Muscle layer of duodenum (tissue), 2 donors: ENCODE data around the gene NR1H2.

ENCODE experiments used
- H3K27ac ChIP-seq: one replicate; pipeline ENCODE4 v1.7.0; 2013; ENCODE audit warnings: mild to moderate bottlenecking, low read length
- H3K27me3 ChIP-seq: one replicate; pipeline ENCODE4 v1.7.0; 2013; ENCODE audit warnings: low read depth, mild to moderate bottlenecking, control low read depth, low read length
- H3K36me3 ChIP-seq, 2 donors: one replicate each; pipeline ENCODE4 v1.7.0; 2013; ENCODE audit warnings: low read length in 2 of 2, control low read depth in 1 of 2, mild to moderate bottlenecking in 1 of 2; ENCODE audit not compliant: insufficient read depth in 2 of 2, control insufficient read depth in 1 of 2
- H3K4me1 ChIP-seq, 2 donors: one replicate each; pipeline ENCODE4 v1.7.0; 2013; ENCODE audit warnings: low read length in 2 of 2, mild to moderate bottlenecking in 2 of 2, control low read depth in 1 of 2, moderate library complexity in 1 of 2; ENCODE audit not compliant: insufficient read depth in 2 of 2, control insufficient read depth in 1 of 2
- H3K4me3 ChIP-seq, 2 donors: one replicate each; pipeline ENCODE4 v1.7.0; 2013; ENCODE audit warnings: low read length in 2 of 2, low read depth in 1 of 2, mild to moderate bottlenecking in 1 of 2
- H3K9me3 ChIP-seq, 2 donors: one replicate each; pipeline ENCODE4 v1.7.0; 2013; ENCODE audit warnings: low read length in 2 of 2, control low read depth in 1 of 2, mild to moderate bottlenecking in 1 of 2; ENCODE audit not compliant: control insufficient read depth in 1 of 2
- donor health status: healthy.

The NR1H2 gene

GRCh38 chr19:50422397-50423278 lies 46.4 kb downstream of the NR1H2 start:
- Histone ChIP-seq H3K36me3 (no peaks in the 10 kb centered on the region), H3K4me3 (no peak overlapping the region), H3K27ac (no peak overlapping the region), H3K9me3 (no peaks in the 10 kb centered on the region), H3K27me3 (peaks cover 23% of the 10 kb centered on the region), H3K4me1 (peaks cover 0 to 7% of the 10 kb centered on the region in 2 donors)

- Histone ChIP-seq H3K27ac (no peak overlapping the region), H3K27me3 (peaks cover 16% of the 10 kb centered on the region), H3K9me3 (no peaks in the 10 kb centered on the region), H3K4me3 (no peak overlapping the region), H3K36me3 (no peaks in the 10 kb centered on the region), H3K4me1 (peaks cover 0 to 10% of the 10 kb centered on the region in 2 donors)
Measured at GRCh38 chr19:50423279-50424113, 47.2 kb downstream of the NR1H2 start.

- H3K9me3 ChIP-seq: no peaks in the 10 kb centered on the region
- H3K4me3 ChIP-seq: no peak overlapping the region
- H3K36me3 ChIP-seq: no peaks in the 10 kb centered on the region
- no peak overlapping the region for H3K27ac ChIP-seq
- H3K4me1 ChIP-seq: peaks cover 0 to 4% of the 10 kb centered on the region in 2 donors
- no peaks in the 10 kb centered on the region for H3K27me3 ChIP-seq
Measured at GRCh38 chr19:50425581-50425980, 49.3 kb downstream of the NR1H2 start.

- Histone ChIP-seq H3K36me3 (no peaks in the 10 kb centered on the region), H3K9me3 (no peaks in the 10 kb centered on the region), H3K27me3 (peaks cover 6% of the 10 kb centered on the region), H3K4me3 (peak overlapping the region in 1 of 2 donors; percentile 44), H3K27ac (no peak overlapping the region), H3K4me1 (peaks cover 0 to 7% of the 10 kb centered on the region in 2 donors)
Measured at GRCh38 chr19:50427318-50427925, 51.2 kb downstream of the NR1H2 start.

GRCh38 chr19:50427997-50428425 lies 51.8 kb downstream of the NR1H2 start:
- Histone ChIP-seq H3K4me1 (peaks cover 0 to 9% of the 10 kb centered on the region in 2 donors), H3K9me3 (no peaks in the 10 kb centered on the region), H3K27ac (no peak overlapping the region), H3K4me3 (peak overlapping the region; percentile 26 to 44), H3K27me3 (peaks cover 12% of the 10 kb centered on the region), H3K36me3 (no peaks in the 10 kb centered on the region)

GRCh38 chr19:50428772-50429463 lies 52.7 kb downstream of the NR1H2 start:
- peaks cover 12% of the 10 kb centered on the region for H3K27me3 ChIP-seq

GRCh38 chr19:50430888-50431342 lies 54.7 kb downstream of the NR1H2 start:
- H3K4me1 ChIP-seq: peaks cover 0 to 9% of the 10 kb centered on the region in 2 donors
- H3K27ac ChIP-seq: peak overlapping the region; percentile 51
- peak overlapping the region; percentile 74 for H3K4me3 ChIP-seq

More at GRCh38 chr19:50428772-50429463, 52.7 kb downstream of the NR1H2 start:
- Histone ChIP-seq H3K27ac (no peak overlapping the region), H3K4me1 (peaks cover 0 to 9% of the 10 kb centered on the region in 2 donors), H3K4me3 (no peak overlapping the region), H3K36me3 (no peaks in the 10 kb centered on the region), H3K9me3 (no peaks in the 10 kb centered on the region)

GRCh38 chr19:50431343-50432220 lies 55.3 kb downstream of the NR1H2 start:
- peak overlapping the region; percentile 74 for H3K4me3 ChIP-seq
- peak overlapping the region; percentile 51 for H3K27ac ChIP-seq
- H3K4me1 ChIP-seq: peaks cover 0 to 9% of the 10 kb centered on the region in 2 donors
- H3K27me3 ChIP-seq: peaks cover 12% of the 10 kb centered on the region
- H3K36me3 ChIP-seq: no peaks in the 10 kb centered on the region
- no peaks in the 10 kb centered on the region for H3K9me3 ChIP-seq

More at GRCh38 chr19:50430888-50431342, 54.7 kb downstream of the NR1H2 start:
- H3K36me3 ChIP-seq: no peaks in the 10 kb centered on the region
- no peaks in the 10 kb centered on the region for H3K9me3 ChIP-seq
- H3K27me3 ChIP-seq: peaks cover 12% of the 10 kb centered on the region

- H3K4me3 ChIP-seq: peak within 1 kb of the TSS; percentile 74
- peaks cover 12% of the 10 kb centered on the region for H3K27me3 ChIP-seq
- no peaks in the 10 kb centered on the region for H3K9me3 ChIP-seq
- peaks cover 0 to 9% of the 10 kb centered on the region in 2 donors for H3K4me1 ChIP-seq
- H3K27ac ChIP-seq: peak within 1 kb of the TSS; percentile 51
- H3K36me3 ChIP-seq: no peaks in the 10 kb centered on the region
Measured at GRCh38 chr19:50432221-50433028, 56.2 kb downstream of the NR1H2 start, which contains the start of gene MYBPC2. Gene MYBPC2 (plus strand): TSS chr19:50432892. CDS start chr19:50432954, 62 bp downstream.
